HG03108 (cell line): ENCODE data around the gene MT1H.
"Not testable (repeated sequence)": the region's sequence is repeated elsewhere in the genome, so short reads cannot be mapped to it uniquely, and the experiment has no call there.

Source experiments
- ATAC-seq: cut with Tn5 transposase; IDR thresholded peaks from one replicate; pipeline ENCODE4 v1.9.1; 2021; ENCODE audit warnings: moderate library complexity; ENCODE audit not compliant: unreplicated experiment

Gene MT1H

GRCh38 chr16:56664506-56664905 lies 5.1 kb upstream of the MT1H start:
- no peak for ATAC-seq

GRCh38 chr16:56665286-56666261 lies 4.0 kb upstream of the MT1H start:
- not testable (repeated sequence) for ATAC-seq

- ATAC-seq, result no peak
Observed at GRCh38 chr16:56667581-56668571, 1.7 kb upstream of the MT1H start, which contains the start of gene MT1G. Gene MT1G (minus strand): TSS chr16:56668065. CDS start chr16:56667993, 72 bp downstream.

GRCh38 chr16:56669840-56670619 lies 416 bp downstream of the MT1H start:
- no peak for ATAC-seq

- ATAC-seq, result no peak
Observed at GRCh38 chr16:56670620-56670934, 963 bp downstream of the MT1H start.

- not testable (repeated sequence) for ATAC-seq
Observed at GRCh38 chr16:56671691-56672090, 2.1 kb downstream of the MT1H start.

- not testable (repeated sequence) for ATAC-seq
Observed at GRCh38 chr16:56672171-56672570, 2.6 kb downstream of the MT1H start.

- ATAC-seq, result no peak
Observed at GRCh38 chr16:56672761-56673536, 3.3 kb downstream of the MT1H start.

GRCh38 chr16:56673921-56674320 lies 4.3 kb downstream of the MT1H start:
- no peak for ATAC-seq

GRCh38 chr16:56674570-56674969 lies 5.0 kb downstream of the MT1H start:
- ATAC-seq, result not testable (repeated sequence)

GRCh38 chr16:56675685-56676210 lies 6.1 kb downstream of the MT1H start:
- no peak for ATAC-seq

- ATAC-seq, result no peak
Observed at GRCh38 chr16:56677474-56677873, 7.9 kb downstream of the MT1H start.

- no peak for ATAC-seq
Observed at GRCh38 chr16:56679078-56679730, 9.6 kb downstream of the MT1H start.

- no peak for ATAC-seq
Observed at GRCh38 chr16:56679818-56680217, 10.2 kb downstream of the MT1H start.

- ATAC-seq, result peak; percentile 98
Observed at GRCh38 chr16:56681939-56682702, 12.5 kb downstream of the MT1H start, which contains the start of gene MT1X. Gene MT1X (plus strand): TSS chr16:56682470. CDS start chr16:56682541, 71 bp downstream.

- no peak for ATAC-seq
Observed at GRCh38 chr16:56682703-56683397, 13.2 kb downstream of the MT1H start.

- ATAC-seq, result no peak
Observed at GRCh38 chr16:56683424-56684172, 14.0 kb downstream of the MT1H start.
